K562 (cell line): Measurements from ENCODE around the gene HES3. TPM values are rescaled to one million over a fixed set of nuclear protein-coding genes. Genes with fewer than 3 reads are reported as not detected.

Experiments used
- ATAC-seq: fragments of 200-7000 bp; cut with Tn5 transposase; 3 replicates; pipeline ENCODE4 v1.9.1; 2020; ENCODE audit warnings: moderate library complexity
- BruUV-seq: library from RNA; stranded (reverse); fragments of 400-500 nt; replicated peaks from 2 replicates; lab custom pipeline; 2021; lab: Mats Ljungman, UMichigan
- CTCF ChIA-PET: fragments of 300-600 bp; formaldehyde crosslinking; extraction: SDS; loops from one replicate; lab custom pipeline; 2021; ENCODE audit warnings: low intra/inter-chr PET ratio; lab: Yijun Ruan, JAX
- POLR2A ChIA-PET: fragments of 300-600, 350-650 bp; sonication (Branson Sonifier 250); formaldehyde crosslinking; extraction: SDS; loops from one replicate; lab custom pipeline; 2021; ENCODE audit warnings: antibody characterized with exemption, inconsistent platforms; lab: Yijun Ruan, JAX
- DNase-seq, 4 experiments: peaks; one replicate each; pipeline versions ENCODE4 v3.0.0 to v3.0.0-alpha.2; 2011 to 2018; ENCODE audit warnings: low spot score in 3 of 4, mixed read lengths in 3 of 4; ENCODE audit errors: extremely low read depth in 1 of 4
- FAIRE-seq: peaks from 2 replicates; lab custom pipeline; 2011; peaks lifted over from hg19 to GRCh38; lab: Jason Lieb, UNC
- H2AFZ ChIP-seq: 2 replicates; pipeline ENCODE4 v1.6.0; 2011; ENCODE audit warnings: low read depth, low read length, control low read depth, inconsistent platforms
- H3K27ac ChIP-seq: fragments of 200-600 bp; 3 replicates; pipeline ENCODE4 v1.8.0; 2011; ENCODE audit warnings: low read depth, mild to moderate bottlenecking, control low read depth, inconsistent platforms, low read length, moderate library complexity, mixed read lengths; ENCODE audit errors: extremely low read depth
- H3K27me3 ChIP-seq, 2 experiments: fragments of 300-600 bp in 1 of 2; 2 replicates in 1 of 2; 3 replicates in 1 of 2; pipeline versions ENCODE4 v1.6.0 to v1.8.0; 2011; ENCODE audit warnings: inconsistent platforms in 2 of 2, low read length in 2 of 2, mild to moderate bottlenecking in 1 of 2, mixed read lengths in 1 of 2, moderate library complexity in 1 of 2; ENCODE audit not compliant: control insufficient read depth in 2 of 2, insufficient read depth in 2 of 2
- H3K36me3 ChIP-seq: fragments of 300-600 bp; 3 replicates; pipeline ENCODE4 v1.8.0; 2011; ENCODE audit warnings: mild to moderate bottlenecking, low read length, inconsistent platforms; ENCODE audit not compliant: control insufficient read depth, insufficient read depth
- H3K4me1 ChIP-seq, 2 experiments: fragments of 200-600 bp in 1 of 2; replicated peaks in 1 of 2; 2 replicates in 1 of 2; 3 replicates in 1 of 2; pipeline versions ENCODE4 v1.5.1 to v1.8.0; 2011; ENCODE audit warnings: inconsistent platforms in 2 of 2, low read length in 2 of 2, mild to moderate bottlenecking in 1 of 2, mixed read lengths in 1 of 2, moderate library complexity in 1 of 2; ENCODE audit not compliant: control insufficient read depth in 2 of 2, insufficient read depth in 2 of 2
- H3K4me2 ChIP-seq: 2 replicates; pipeline ENCODE4 v1.6.1; 2011; ENCODE audit warnings: low read length, control low read depth, inconsistent platforms, mixed read lengths; ENCODE audit not compliant: insufficient read depth
- H3K4me3 ChIP-seq: fragments of 200-600 bp; sonication (generic), shearing (Covaris generic); 2 replicates; pipeline ENCODE4 v1.5.1; 2016; ENCODE audit warnings: control low read depth, inconsistent platforms
- H3K79me2 ChIP-seq: fragments of 200-600 bp; 3 replicates; pipeline ENCODE4 v1.8.0; 2011; ENCODE audit warnings: low read length, inconsistent platforms; ENCODE audit not compliant: control insufficient read depth, insufficient read depth
- H3K9ac ChIP-seq, 2 experiments: 2 replicates each; pipeline versions ENCODE4 v1.6.0 to v1.6.1; 2011; ENCODE audit warnings: low read depth in 2 of 2, low read length in 2 of 2, control low read depth in 1 of 2, inconsistent platforms in 1 of 2, mild to moderate bottlenecking in 1 of 2, mixed read lengths in 1 of 2; ENCODE audit not compliant: insufficient read depth in 1 of 2
- H3K9me1 ChIP-seq: one replicate; pipeline ENCODE4 v1.6.0; 2011; ENCODE audit warnings: inconsistent platforms, mild to moderate bottlenecking, low read length, moderate library complexity; ENCODE audit not compliant: control insufficient read depth, insufficient read depth
- H3K9me3 ChIP-seq: replicated peaks from 2 replicates; pipeline ENCODE4 v1.5.1; 2011; ENCODE audit warnings: low read depth, low read length, inconsistent platforms; ENCODE audit not compliant: control insufficient read depth, insufficient read depth
- H4K20me1 ChIP-seq: replicated peaks from 2 replicates; pipeline ENCODE4 v1.6.1; 2011; ENCODE audit warnings: low read length, inconsistent platforms, mixed read lengths; ENCODE audit not compliant: control insufficient read depth, insufficient read depth
- E2F6 ChIP-seq, 2 experiments: IDR thresholded peaks; 2 replicates each; pipeline ENCODE4 v1.6.1; 2011; ENCODE audit warnings: borderline replicate concordance in 1 of 2, control low read depth in 1 of 2, low read depth in 1 of 2, low read length in 1 of 2, mild to moderate bottlenecking in 1 of 2, mixed read lengths in 1 of 2, moderate library complexity in 1 of 2; ENCODE audit not compliant: insufficient read depth in 1 of 2, insufficient read length in 1 of 2, poor library complexity in 1 of 2, severe bottlenecking in 1 of 2; ENCODE audit errors: extremely low read depth in 1 of 2
- HNRNPK ChIP-seq: fragments of 200-400 bp; formaldehyde crosslinking; IDR thresholded peaks from one replicate; pipeline ENCODE4 v1.6.1; 2018; ENCODE audit warnings: mild to moderate bottlenecking, low read depth, low read length; ENCODE audit not compliant: poor library complexity, severe bottlenecking
- HNRNPL ChIP-seq: fragments of 200-400 bp; formaldehyde crosslinking; IDR thresholded peaks from 2 replicates; pipeline ENCODE4 v1.6.1; 2017; ENCODE audit warnings: low read depth, mild to moderate bottlenecking, low read length
- ZNF668 ChIP-seq: fragments of 250-450 bp; sonication (Bioruptor Pico); IDR thresholded peaks from 2 replicates; pipeline ENCODE4 v1.8.0; 2022; ENCODE audit warnings: mild to moderate bottlenecking, inconsistent platforms
- WGBS: fragments of 100-300 bp; shearing (Covaris generic); methylation state at CpG from one replicate; pipeline ENCODE4 v1.1.6; 2016; ENCODE audit warnings: low coverage, mixed read lengths; ENCODE audit not compliant: insufficient coverage; ENCODE audit errors: missing lambda C conversion rate; 5-methylcytosine and 5-hydroxymethylcytosine counted together
- in situ Hi-C: fragments of 300-500 bp; cut with MboI; formaldehyde crosslinking; loops from 4 replicates; pipeline ENCODE4 v1.15.0; 2018; ENCODE audit warnings: inconsistent platforms, mixed read lengths
- intact Hi-C: fragments of 100-400 bp; cut with micrococcal nuclease; formaldehyde crosslinking; loops from 2 replicates; pipeline ENCODE4 v1.14.2; 2022
- polyA plus RNA-seq, 8 experiments: library from polyadenylated mRNA; depleted of rRNA in 4 of 8; stranded (reverse) in 5 of 8; unstranded in 3 of 8; fragments of >200 nt; fragmentation: Nextera tagmentation in 2 of 8; fragmentation: Illumina TruSeq in 1 of 8; extraction: Ambion mirVana in 2 of 8; extraction: Trizol in 1 of 8; gene quantifications; 2 replicates each; pipeline versions ENCODE4 v1.2.1 to v1.2.3, GENCODE V29; 2011 to 2014; ENCODE audit warnings: inconsistent platforms in 1 of 8, missing spikeins in 1 of 8
- total RNA-seq, 7 experiments: library from RNA; depleted of rRNA in 6 of 7; stranded (reverse); fragments of >200 nt in 6 of 7; fragmentation: Illumina TruSeq in 2 of 7; extraction: Trizol in 2 of 7; gene quantifications; 2 replicates each; pipeline versions ENCODE4 v1.2.1 to v1.2.3, GENCODE V29; 2011 to 2021; ENCODE audit warnings: low replicate concordance in 1 of 7

Gene HES3
- total and polyA plus RNA-seq, 9 of the 15 experiments (the other 6 are each of a cell fraction or from before 2014, with no cell fraction given), result not detected

GRCh38 chr1:6206520-6206855, 37.5 kb upstream of the HES3 start:
- BruUV-seq, result no TSS peak
- peak overlapping the region; percentile 94 for H2AFZ ChIP-seq
- peak overlapping the region; percentile 62 for H3K4me3 ChIP-seq
- intact Hi-C loops, result no loop called here
- H3K4me2 ChIP-seq, result peak overlapping the region; percentile 85
- H3K36me3 ChIP-seq, result peaks cover 30% of the 10 kb centered on the region; the same call in 2 of the 3 replicates
- WGBS, result 57% methylated on average over 22 of the region's 25 CpGs
- ATAC-seq (no peak), DNase-seq (no peak), FAIRE-seq (no peak)
- H4K20me1 ChIP-seq, result no peaks in the 10 kb centered on the region
- ChIA-PET POLR2A (interaction anchor here (0.6 to 1.7 kb wide), 8 partner anchors 14 to 169 kb away, joined by 3 to 10 read pairs (median 3); partner anchors contain the start of gene ICMT), CTCF (no interaction called here)
- TF ChIP-seq HNRNPK, result peak; percentile 27
- TF ChIP-seq E2F6 (IDR thresholded peaks at IDR 0.05; ENCODE audit: borderline replicate concordance in 1 of 2, extremely low read depth in 1 of 2, insufficient read depth in 1 of 2, insufficient read length in 1 of 2, low read depth in 1 of 2, low read length in 1 of 2, poor library complexity in 1 of 2, severe bottlenecking in 1 of 2), result peak in 1 of 2 experiments; percentile 9
- no peak for TF ChIP-seq ZNF668 (CRISPR knock-in tag)
- 0 out of 2 replicates have a peak, but pooled peaks have one; percentile 0 for TF ChIP-seq HNRNPL
- peak overlapping the region; percentile 80 to 95 for H3K9ac ChIP-seq
- in situ Hi-C loops, result no loop called here
- peaks cover 14 to 79% of the 10 kb centered on the region in 2 experiments; a peak in 4 of 5 replicates for H3K4me1 ChIP-seq
- peaks cover 4% of the 10 kb centered on the region for H3K9me1 ChIP-seq
- peaks cover 56% of the 10 kb centered on the region for H3K79me2 ChIP-seq
- no peaks in the 10 kb centered on the region for H3K9me3 ChIP-seq
- no peaks in the 10 kb centered on the region for H3K27me3 ChIP-seq
- peak overlapping the region; percentile 86; the same call in 2 of the 3 replicates for H3K27ac ChIP-seq
